ENCODE data around the gene ANTXR1. TPM values are rescaled to one million over a fixed set of nuclear protein-coding genes. Genes with fewer than 3 reads are reported as not detected.

Gene ANTXR1
- total RNA-seq, 1 donor from 2014 or later = 35.5 TPM

DNA sequence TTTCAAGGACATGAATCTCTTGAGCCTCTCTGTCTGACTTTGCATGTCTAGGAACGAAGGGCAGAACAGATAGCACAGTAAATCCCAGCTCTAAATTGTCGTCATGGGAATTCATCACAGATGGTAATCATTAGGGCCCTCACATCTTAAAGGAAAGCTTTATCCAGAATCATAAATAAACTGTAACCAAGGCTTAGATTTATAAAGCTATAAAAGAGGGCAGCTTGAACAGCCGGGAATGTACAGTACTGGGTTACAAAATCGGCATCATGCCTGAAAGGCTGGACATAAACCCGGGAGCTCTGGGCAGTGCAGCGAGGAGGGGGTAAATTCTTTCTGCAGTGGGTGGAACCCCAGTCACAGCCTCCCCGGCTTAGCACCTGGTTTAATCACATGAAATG, 229.7 kb downstream of the ANTXR1 start:
- DNase-seq (ENCODE audit: low read depth) = no peak
- no peaks in the 10 kb centered on the region for H3K27me3 ChIP-seq (ENCODE audit: control insufficient read depth, insufficient read depth, low read length)
- no peak overlapping the region for H3K4me3 ChIP-seq (ENCODE audit: low read depth, low read length)
- TF ChIP-seq, protein P1, sequence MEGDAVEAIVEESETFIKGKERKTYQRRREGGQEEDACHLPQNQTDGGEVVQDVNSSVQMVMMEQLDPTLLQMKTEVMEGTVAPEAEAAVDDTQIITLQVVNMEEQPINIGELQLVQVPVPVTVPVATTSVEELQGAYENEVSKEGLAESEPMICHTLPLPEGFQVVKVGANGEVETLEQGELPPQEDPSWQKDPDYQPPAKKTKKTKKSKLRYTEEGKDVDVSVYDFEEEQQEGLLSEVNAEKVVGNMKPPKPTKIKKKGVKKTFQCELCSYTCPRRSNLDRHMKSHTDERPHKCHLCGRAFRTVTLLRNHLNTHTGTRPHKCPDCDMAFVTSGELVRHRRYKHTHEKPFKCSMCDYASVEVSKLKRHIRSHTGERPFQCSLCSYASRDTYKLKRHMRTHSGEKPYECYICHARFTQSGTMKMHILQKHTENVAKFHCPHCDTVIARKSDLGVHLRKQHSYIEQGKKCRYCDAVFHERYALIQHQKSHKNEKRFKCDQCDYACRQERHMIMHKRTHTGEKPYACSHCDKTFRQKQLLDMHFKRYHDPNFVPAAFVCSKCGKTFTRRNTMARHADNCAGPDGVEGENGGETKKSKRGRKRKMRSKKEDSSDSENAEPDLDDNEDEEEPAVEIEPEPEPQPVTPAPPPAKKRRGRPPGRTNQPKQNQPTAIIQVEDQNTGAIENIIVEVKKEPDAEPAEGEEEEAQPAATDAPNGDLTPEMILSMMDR (IDR thresholded peaks at IDR 0.05; ENCODE audit: insufficient read depth, low read length, poor library complexity, severe bottlenecking) = no peak
- no peaks in the 10 kb centered on the region for H3K36me3 ChIP-seq (ENCODE audit: control insufficient read depth, insufficient read depth, low read length)

DNA sequence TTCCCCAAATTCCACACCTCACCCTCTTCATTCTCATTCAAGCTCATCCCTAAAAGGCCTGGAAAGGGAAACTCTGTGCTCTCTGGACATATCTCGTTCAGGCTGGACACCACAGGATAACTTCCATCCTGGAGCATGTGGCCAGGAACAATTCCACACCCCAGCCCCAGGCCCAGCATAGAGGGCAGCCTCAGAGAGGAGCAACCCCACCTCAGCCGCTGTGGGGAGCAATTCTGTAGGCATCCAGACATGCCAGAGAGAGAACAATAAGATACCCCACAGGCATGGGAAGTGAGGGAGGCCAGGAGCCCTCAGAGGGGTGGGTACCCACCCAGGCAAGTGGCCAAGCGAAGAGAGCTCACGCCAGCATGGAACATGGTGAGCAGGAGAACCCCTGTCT, 230.7 kb downstream of the ANTXR1 start:
- no peak overlapping the region for H3K4me3 ChIP-seq (ENCODE audit: low read depth, low read length)
- H3K27me3 ChIP-seq (ENCODE audit: control insufficient read depth, insufficient read depth, low read length) = no peaks in the 10 kb centered on the region
- TF ChIP-seq, protein P1 (IDR thresholded peaks at IDR 0.05; ENCODE audit: insufficient read depth, low read length, poor library complexity, severe bottlenecking) = no peak
- no peaks in the 10 kb centered on the region for H3K36me3 ChIP-seq (ENCODE audit: control insufficient read depth, insufficient read depth, low read length)
- no peak for DNase-seq (ENCODE audit: low read depth)

DNA sequence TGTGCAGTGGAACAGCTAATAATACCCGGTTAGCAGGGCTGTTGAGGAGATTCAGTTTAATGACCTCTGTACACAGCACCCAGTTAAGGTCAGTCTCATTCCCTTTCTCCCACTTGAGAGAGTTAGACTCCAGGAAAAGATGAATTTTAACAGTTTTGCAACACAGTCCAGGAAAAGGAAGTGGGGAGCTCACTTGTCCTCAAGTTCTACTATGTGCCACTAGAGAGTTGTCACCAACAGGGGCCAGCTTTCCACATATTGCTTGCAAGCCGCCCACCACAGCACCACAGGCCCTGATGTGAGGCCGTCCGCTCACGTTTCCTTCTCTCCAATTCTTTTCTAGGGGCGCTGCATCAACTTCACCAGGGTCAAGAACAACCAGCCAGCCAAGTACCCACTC, 231.9 kb downstream of the ANTXR1 start:
- Histone ChIP-seq H3K36me3 (ENCODE audit: control insufficient read depth, insufficient read depth, low read length) (no peaks in the 10 kb centered on the region), H3K4me3 (ENCODE audit: low read depth, low read length) (no peak overlapping the region), H3K27me3 (ENCODE audit: control insufficient read depth, insufficient read depth, low read length) (no peaks in the 10 kb centered on the region)
- TF ChIP-seq, protein P1 (IDR thresholded peaks at IDR 0.05; ENCODE audit: insufficient read depth, low read length, poor library complexity, severe bottlenecking) = no peak
- DNase-seq (ENCODE audit: low read depth) = no peak

DNA sequence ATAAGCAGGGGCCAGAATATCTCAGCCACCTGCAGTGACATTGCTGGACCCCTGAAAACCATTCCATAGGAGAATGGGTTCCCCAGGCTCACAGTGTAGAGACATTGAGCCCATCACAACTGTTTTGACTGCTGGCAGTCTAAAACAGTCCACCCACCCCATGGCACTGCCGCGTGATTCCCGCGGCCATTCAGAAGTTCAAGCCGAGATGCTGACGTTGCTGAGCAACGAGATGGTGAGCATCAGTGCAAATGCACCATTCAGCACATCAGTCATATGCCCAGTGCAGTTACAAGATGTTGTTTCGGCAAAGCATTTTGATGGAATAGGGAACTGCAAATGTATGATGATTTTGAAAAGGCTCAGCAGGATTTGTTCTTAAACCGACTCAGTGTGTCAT, 234.6 kb downstream of the ANTXR1 start:
- Histone ChIP-seq H3K4me3 (ENCODE audit: low read depth, low read length) (no peak overlapping the region), H3K36me3 (ENCODE audit: control insufficient read depth, insufficient read depth, low read length) (no peaks in the 10 kb centered on the region), H3K27me3 (ENCODE audit: control insufficient read depth, insufficient read depth, low read length) (no peaks in the 10 kb centered on the region)
- DNase-seq (ENCODE audit: low read depth) = no peak
- TF ChIP-seq, protein P1 (IDR thresholded peaks at IDR 0.05; ENCODE audit: insufficient read depth, low read length, poor library complexity, severe bottlenecking) = no peak

DNA sequence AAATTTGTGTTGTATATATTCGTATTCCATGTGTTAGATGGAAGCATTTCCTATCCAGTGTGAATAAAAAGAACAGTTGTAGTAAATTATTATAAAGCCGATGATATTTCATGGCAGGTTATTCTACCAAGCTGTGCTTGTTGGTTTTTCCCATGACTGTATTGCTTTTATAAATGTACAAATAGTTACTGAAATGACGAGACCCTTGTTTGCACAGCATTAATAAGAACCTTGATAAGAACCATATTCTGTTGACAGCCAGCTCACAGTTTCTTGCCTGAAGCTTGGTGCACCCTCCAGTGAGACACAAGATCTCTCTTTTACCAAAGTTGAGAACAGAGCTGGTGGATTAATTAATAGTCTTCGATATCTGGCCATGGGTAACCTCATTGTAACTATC, 235.3 kb downstream of the ANTXR1 start:
- TF ChIP-seq, protein P1 (IDR thresholded peaks at IDR 0.05; ENCODE audit: insufficient read depth, low read length, poor library complexity, severe bottlenecking) = no peak
- Histone ChIP-seq H3K27me3 (ENCODE audit: control insufficient read depth, insufficient read depth, low read length) (no peaks in the 10 kb centered on the region), H3K36me3 (ENCODE audit: control insufficient read depth, insufficient read depth, low read length) (no peaks in the 10 kb centered on the region), H3K4me3 (ENCODE audit: low read depth, low read length) (no peak overlapping the region)
- no peak for DNase-seq (ENCODE audit: low read depth)

DNA sequence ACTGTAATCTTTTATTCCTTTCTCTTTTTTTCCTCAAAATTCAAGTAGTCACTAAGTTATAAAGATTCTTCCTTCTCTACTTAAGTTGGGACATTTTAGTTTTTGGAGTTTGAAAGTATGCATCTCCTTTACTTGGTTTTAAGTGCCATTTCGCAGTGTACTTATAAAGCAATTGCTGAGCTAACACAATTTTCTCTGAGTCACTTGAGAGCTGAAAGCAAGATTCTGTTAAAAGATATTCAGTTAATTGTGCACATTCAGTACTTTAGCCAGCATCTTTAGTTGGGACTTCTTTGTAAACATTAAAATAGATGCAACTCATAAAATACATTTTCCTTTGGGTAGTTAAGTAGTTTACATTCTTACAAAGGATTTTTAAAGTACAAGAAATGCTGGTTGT, 238.0 kb downstream of the ANTXR1 start:
- no peak overlapping the region for H3K4me3 ChIP-seq (ENCODE audit: low read depth, low read length)
- TF ChIP-seq, protein P1 (IDR thresholded peaks at IDR 0.05; ENCODE audit: insufficient read depth, low read length, poor library complexity, severe bottlenecking) = no peak
- no peak for DNase-seq (ENCODE audit: low read depth)
- no peaks in the 10 kb centered on the region for H3K27me3 ChIP-seq (ENCODE audit: control insufficient read depth, insufficient read depth, low read length)
- H3K36me3 ChIP-seq (ENCODE audit: control insufficient read depth, insufficient read depth, low read length) = no peaks in the 10 kb centered on the region

Measured in kidney epithelial cell (primary cell).